Measurements from ENCODE around the gene CES2.

GRCh38 chr16:66937725-66938337 lies 2.5 kb downstream of the CES2 start:
- TF ChIP-seq GATA1 (IDR thresholded peaks at IDR 0.05; ENCODE audit: low read depth, low read length): no peak
- no peak for TF ChIP-seq POLR2A (IDR thresholded peaks at IDR 0.05; ENCODE audit: low read length)

Data from erythroblast (primary cell).